ENCODE results near the gene PANK1. TPM values are rescaled to one million over a fixed set of nuclear protein-coding genes. Genes with fewer than 3 reads are reported as not detected.

Gene PANK1
- total RNA-seq, 4 donors from 2014 or later: 4.6 to 51.6 (median 36.1) TPM

- in situ Hi-C loops (cut with MboI; ENCODE audit: low pct_ligation_motif_present in 1 of 4, low pct_unique_long_range_greater_than_20kb in 1 of 4, low sequenced_read_pairs in 3 of 4): no loop called here
- Histone ChIP-seq H3K9me3 (no peaks in the 10 kb centered on the region), H3K4me3 (no peak overlapping the region), H3K27me3 (no peaks in the 10 kb centered on the region), H3K27ac (no peak overlapping the region), H3K36me3 (no peaks in the 10 kb centered on the region), H3K4me1 (peaks cover 0 to 7% (median 3%) of the 10 kb centered on the region in 4 donors)
- intact Hi-C loops (cut with DNase I; ENCODE audit: low total_unique reads): no loop called here
- TF ChIP-seq CTCF (IDR thresholded peaks at IDR 0.05): no peak
- TF ChIP-seq POLR2A (IDR thresholded peaks at IDR 0.05): no peak
- no peak for TF ChIP-seq POLR2AphosphoS5 (IDR thresholded peaks at IDR 0.05)
- no peak for DNase-seq
- 80 to 98% methylated on average over 2 of the region's 2 CpGs for WGBS, 2 donors (ENCODE audit: low coverage in 1 of 2)
Observed at GRCh38 chr10:89662596-89662995, 17.6 kb upstream of the PANK1 start.

GRCh38 chr10:89659143-89660131 is 14.4 kb upstream of the PANK1 start:
- Histone ChIP-seq H3K4me1 (peaks cover 0 to 4% (median under 1%) of the 10 kb centered on the region in 4 donors), H3K27me3 (no peaks in the 10 kb centered on the region), H3K9me3 (no peaks in the 10 kb centered on the region), H3K36me3 (no peaks in the 10 kb centered on the region), H3K4me3 (no peak overlapping the region), H3K27ac (no peak overlapping the region)
- intact Hi-C loops (cut with DNase I; ENCODE audit: low total_unique reads) (loop anchor here (2.0 kb wide), 1 partner anchor 53 kb away; no protein-coding TSS in a partner anchor), in situ Hi-C loops (cut with MboI; ENCODE audit: low pct_ligation_motif_present in 1 of 4, low pct_unique_long_range_greater_than_20kb in 1 of 4, low sequenced_read_pairs in 3 of 4) (no loop called here)
- no peak for DNase-seq
- TF ChIP-seq POLR2A (IDR thresholded peaks at IDR 0.05) (no peak), POLR2AphosphoS5 (IDR thresholded peaks at IDR 0.05) (no peak), CTCF (IDR thresholded peaks at IDR 0.05) (no peak), EP300 (IDR thresholded peaks at IDR 0.05; ENCODE audit: low read depth) (no peak)
- WGBS, 2 donors (ENCODE audit: low coverage in 1 of 2): 71 to 85% methylated on average over 7 to 10 of the region's 10 CpGs

GRCh38 chr10:89657302-89657701 is 12.3 kb upstream of the PANK1 start:
- H3K4me3 ChIP-seq: no peak overlapping the region
- no peaks in the 10 kb centered on the region for H3K9me3 ChIP-seq
- in situ Hi-C loops (cut with MboI; ENCODE audit: low pct_ligation_motif_present in 1 of 4, low pct_unique_long_range_greater_than_20kb in 1 of 4, low sequenced_read_pairs in 3 of 4) (no loop called here), intact Hi-C loops (cut with DNase I; ENCODE audit: low total_unique reads) (no loop called here)
- H3K36me3 ChIP-seq: no peaks in the 10 kb centered on the region
- 79% methylated on average over 1 of the region's 1 CpG; no CpG with 5 or more reads in 1 of the 2 donors for WGBS, 2 donors (ENCODE audit: low coverage in 1 of 2)
- no peak for DNase-seq
- no peak for TF ChIP-seq EP300 (IDR thresholded peaks at IDR 0.05; ENCODE audit: low read depth)
- TF ChIP-seq CTCF (IDR thresholded peaks at IDR 0.05): no peak
- TF ChIP-seq POLR2A (IDR thresholded peaks at IDR 0.05): no peak
- TF ChIP-seq POLR2AphosphoS5 (IDR thresholded peaks at IDR 0.05): no peak
- H3K27me3 ChIP-seq: no peaks in the 10 kb centered on the region
- H3K27ac ChIP-seq: no peak overlapping the region
- H3K4me1 ChIP-seq: peaks cover 0 to 4% (median 0%) of the 10 kb centered on the region in 4 donors

GRCh38 chr10:89655722-89656121 is 10.7 kb upstream of the PANK1 start:
- H3K4me3 ChIP-seq: no peak overlapping the region
- no peak for TF ChIP-seq POLR2AphosphoS5 (IDR thresholded peaks at IDR 0.05)
- no peak for TF ChIP-seq EP300 (IDR thresholded peaks at IDR 0.05; ENCODE audit: low read depth)
- no peak for TF ChIP-seq POLR2A (IDR thresholded peaks at IDR 0.05)
- no peak for TF ChIP-seq CTCF (IDR thresholded peaks at IDR 0.05)
- intact Hi-C loops (cut with DNase I; ENCODE audit: low total_unique reads): no loop called here
- H3K9me3 ChIP-seq: no peaks in the 10 kb centered on the region
- in situ Hi-C loops (cut with MboI; ENCODE audit: low pct_ligation_motif_present in 1 of 4, low pct_unique_long_range_greater_than_20kb in 1 of 4, low sequenced_read_pairs in 3 of 4): no loop called here
- WGBS, 2 donors (ENCODE audit: low coverage in 1 of 2): 55 to 60% methylated on average over 1 of the region's 1 CpG
- no peaks in the 10 kb centered on the region for H3K36me3 ChIP-seq
- H3K27ac ChIP-seq: peak overlapping the region in 1 of 4 donors; percentile 11
- H3K27me3 ChIP-seq: no peaks in the 10 kb centered on the region
- no peak for DNase-seq
- H3K4me1 ChIP-seq: peaks cover 0 to 4% (median 0%) of the 10 kb centered on the region in 4 donors

Data from transverse colon (tissue), 4 donors.